T-helper 1 cell treated with Interleukin-12 subunit alpha and Interleukin-12 subunit beta and Interleukin-4 antibody, amounts not matched to agents 30 ng/mL and 1 ng/mL, for 36 hours (primary cell): ENCODE measurements around the gene NPY1R. TPM values are rescaled to one million over a fixed set of nuclear protein-coding genes. Genes with fewer than 3 reads are reported as not detected.

Source experiments
- intact Hi-C: fragments of 100-400 bp; cut with micrococcal nuclease; formaldehyde crosslinking; loops from one replicate; pipeline ENCODE4 v1.15.1; 2024
- total RNA-seq: library from RNA; stranded (reverse); gene quantifications from 2 replicates; pipeline ENCODE4 v1.2.3, GENCODE V29; 2022

NPY1R gene
- total RNA-seq, 1 donor from 2014 or later = not detected

DNA sequence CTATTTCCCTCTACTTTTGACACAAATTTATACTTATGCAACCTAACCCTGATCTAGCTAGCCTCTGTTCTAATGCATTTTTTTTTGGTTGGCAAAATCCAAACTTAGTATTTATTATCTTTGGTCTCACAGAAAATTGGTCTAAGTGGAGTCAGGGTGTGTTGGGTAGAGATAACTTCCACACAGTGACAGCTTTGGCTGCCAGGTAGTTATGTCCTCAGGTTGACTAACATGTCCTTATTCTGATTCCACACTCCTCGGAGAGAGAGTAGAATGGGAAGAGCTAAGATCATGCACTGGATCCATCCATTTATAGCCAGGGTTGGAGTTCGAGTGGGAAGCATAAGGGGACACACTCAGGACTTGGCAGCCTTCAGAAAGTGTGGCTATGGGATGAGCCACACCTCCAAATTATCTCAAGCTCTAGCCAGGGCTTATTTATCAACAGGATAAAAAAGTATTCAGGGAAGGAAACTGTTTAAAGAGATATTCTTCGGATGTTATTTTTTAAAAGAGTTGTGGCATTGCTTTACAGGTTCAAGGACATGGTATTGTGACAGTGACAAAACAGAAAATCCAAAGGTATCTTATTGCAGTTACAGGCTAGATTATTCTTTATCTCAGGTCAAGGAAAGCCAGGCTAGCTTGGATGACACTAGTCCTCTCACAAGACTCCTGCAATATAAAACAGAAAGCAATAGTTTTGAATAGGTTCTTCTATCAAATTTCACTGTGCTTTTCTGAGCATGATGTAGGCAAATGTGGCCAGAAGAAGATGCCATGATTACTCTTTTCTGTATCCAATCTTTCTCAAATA, 51.5 kb downstream of the NPY1R start:
- intact Hi-C loops = no loop called here

DNA sequence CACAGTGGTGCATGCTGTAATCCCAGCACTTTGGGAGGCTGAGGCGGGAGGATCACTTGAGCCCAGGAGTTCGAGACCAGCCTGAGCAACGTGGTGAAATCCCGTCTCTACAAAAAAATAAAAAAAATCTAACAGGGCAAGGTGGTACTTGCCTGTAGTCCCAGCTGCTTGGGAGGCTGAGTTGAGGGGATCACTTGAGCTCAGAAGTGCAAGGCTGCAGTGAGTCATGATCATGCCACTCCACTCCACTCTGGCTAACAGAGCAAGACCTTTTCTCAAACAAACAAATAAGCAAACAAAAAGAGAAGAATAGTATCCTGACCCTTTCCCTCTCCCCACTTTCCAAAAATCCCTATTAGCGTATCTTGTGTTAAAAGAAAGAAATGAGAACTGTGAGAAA, 52.7 kb downstream of the NPY1R start:
- intact Hi-C loops = no loop called here

DNA sequence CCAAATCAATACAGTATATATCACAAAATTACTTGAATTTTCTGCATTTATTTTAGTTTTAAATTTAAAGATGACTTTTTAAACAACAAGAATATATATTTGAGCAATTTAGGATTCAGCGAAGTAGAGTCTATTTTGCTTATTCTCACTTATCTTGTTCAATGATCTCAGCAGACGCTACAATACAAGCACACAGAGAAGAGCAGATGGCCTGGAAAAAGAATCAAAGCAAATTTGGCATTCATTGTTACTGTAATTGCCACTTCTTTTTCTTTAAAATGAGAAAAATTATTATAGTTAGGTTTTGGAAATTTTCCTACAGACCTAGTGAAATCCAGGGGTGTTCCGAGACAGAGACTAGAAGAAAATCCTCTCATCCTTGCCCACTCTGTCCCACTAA, 57.5 kb downstream of the NPY1R start:
- intact Hi-C loops = no loop called here

Other genes starting within 250 kb of the NPY1R start
- gene NAF1, start 165.7 kb downstream of the NPY1R start, total RNA-seq = 19.0 and 19.2 TPM in 2 replicates
- gene NPY5R, start 11.3 kb upstream of the NPY1R start, total RNA-seq = not detected in 2 replicates
- not detected in 2 replicates for gene TKTL2, start 141.2 kb upstream of the NPY1R start, total RNA-seq
- 41.2 and 42.0 TPM in 2 replicates for gene TMA16, start 162.1 kb upstream of the NPY1R start, total RNA-seq